Rectal smooth muscle tissue (tissue), 1 donor: ENCODE measurements around the gene PLPPR1.
"Not testable (repeated sequence)": the region's sequence is repeated elsewhere in the genome, so short reads cannot be mapped to it uniquely, and the experiment has no call there.

ENCODE experiments used
- H3K27ac ChIP-seq: one replicate; pipeline ENCODE4 v1.7.0; 2013; ENCODE audit warnings: low read depth, low read length, inconsistent platforms
- H3K27me3 ChIP-seq: one replicate; pipeline ENCODE4 v1.7.0; 2013; ENCODE audit warnings: low read length; ENCODE audit not compliant: control insufficient read depth, insufficient read depth
- H3K36me3 ChIP-seq: one replicate; pipeline ENCODE4 v1.7.0; 2013; ENCODE audit warnings: low read length; ENCODE audit not compliant: control insufficient read depth, insufficient read depth
- H3K4me1 ChIP-seq: one replicate; pipeline ENCODE4 v1.7.0; 2013; ENCODE audit warnings: low read length; ENCODE audit not compliant: control insufficient read depth, insufficient read depth
- H3K4me3 ChIP-seq: one replicate; pipeline ENCODE4 v1.7.0; 2013; ENCODE audit warnings: low read length
- H3K9ac ChIP-seq: one replicate; pipeline ENCODE4 v1.7.0; 2013; ENCODE audit warnings: low read length

Gene PLPPR1

DNA sequence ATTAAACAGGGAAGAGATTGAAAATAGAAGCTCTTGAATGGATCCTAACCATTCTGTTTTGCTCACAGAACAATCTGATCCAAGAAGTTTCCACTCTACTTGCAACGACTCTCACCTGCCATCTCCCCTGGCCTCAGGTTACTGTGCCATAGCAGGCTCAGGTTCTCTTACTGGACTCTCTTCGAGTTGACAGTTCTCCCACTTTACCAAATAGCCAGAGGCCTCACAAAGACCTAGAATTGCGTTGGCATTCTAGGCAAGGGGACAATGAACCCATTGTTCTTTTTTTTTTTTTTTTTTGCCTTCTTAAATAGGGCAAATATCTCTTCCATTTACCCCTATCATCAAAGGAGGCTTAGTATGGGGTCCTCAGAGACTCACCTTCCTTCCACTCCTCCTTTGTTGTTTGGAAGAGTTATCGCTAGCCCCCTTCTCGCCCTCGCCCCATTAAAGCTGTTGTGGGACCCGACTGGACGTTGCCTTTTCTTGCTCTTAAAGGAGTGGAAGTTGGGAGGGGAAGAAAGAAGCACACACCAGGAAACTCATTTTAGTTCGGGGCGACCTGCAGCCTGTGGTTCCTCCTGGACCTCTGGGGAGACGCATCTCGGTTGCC, 688 bp upstream of the PLPPR1 start:
- Histone ChIP-seq H3K4me1 (no peaks in the 10 kb centered on the region), H3K9ac (no peak overlapping the region), H3K36me3 (no peaks in the 10 kb centered on the region), H3K27ac (no peak overlapping the region), H3K27me3 (peaks cover 5% of the 10 kb centered on the region), H3K4me3 (peak overlapping the region; percentile 58)

DNA sequence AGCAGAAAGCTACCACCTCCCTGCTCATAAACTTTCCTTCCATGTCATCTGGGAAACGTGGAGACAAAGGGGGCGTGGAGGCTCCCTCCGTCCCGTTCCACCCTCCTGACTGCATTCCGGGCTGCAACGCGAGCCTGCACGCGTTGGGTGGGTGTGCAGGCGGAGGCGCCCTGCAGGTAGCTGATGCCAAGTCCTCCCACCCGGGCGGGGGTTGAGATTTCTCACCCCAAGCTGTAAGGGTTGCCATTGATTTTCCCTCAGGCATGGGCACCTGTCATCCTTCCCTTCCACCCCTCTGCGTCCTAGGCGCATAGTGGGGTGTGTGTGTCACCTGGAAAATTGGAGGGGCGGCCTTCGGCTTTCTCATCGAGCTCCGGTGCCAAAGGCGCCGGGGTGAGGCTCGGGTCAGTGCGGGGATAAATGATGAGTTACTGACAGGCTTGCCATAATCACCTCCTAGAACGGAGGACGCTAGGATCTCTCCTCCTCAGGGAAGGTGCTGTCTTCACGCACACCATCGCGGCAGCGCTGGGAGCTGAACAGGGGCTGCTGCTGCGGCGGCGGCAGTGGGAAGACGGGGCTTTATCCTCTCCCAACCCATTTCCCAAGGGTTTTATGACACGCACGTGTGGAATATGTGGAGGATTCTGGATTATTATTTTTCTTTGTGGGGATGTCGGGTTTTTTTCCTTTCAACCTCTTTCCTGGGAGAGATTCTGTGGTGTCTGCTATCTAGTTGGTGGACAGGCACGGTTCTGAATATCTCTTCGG, 973 bp downstream of the PLPPR1 start:
- Histone ChIP-seq H3K36me3 (no peaks in the 10 kb centered on the region), H3K9ac (no peak overlapping the region), H3K27me3 (peaks cover 5% of the 10 kb centered on the region), H3K4me3 (peak overlapping the region; percentile 60), H3K4me1 (no peaks in the 10 kb centered on the region), H3K27ac (no peak overlapping the region)

DNA sequence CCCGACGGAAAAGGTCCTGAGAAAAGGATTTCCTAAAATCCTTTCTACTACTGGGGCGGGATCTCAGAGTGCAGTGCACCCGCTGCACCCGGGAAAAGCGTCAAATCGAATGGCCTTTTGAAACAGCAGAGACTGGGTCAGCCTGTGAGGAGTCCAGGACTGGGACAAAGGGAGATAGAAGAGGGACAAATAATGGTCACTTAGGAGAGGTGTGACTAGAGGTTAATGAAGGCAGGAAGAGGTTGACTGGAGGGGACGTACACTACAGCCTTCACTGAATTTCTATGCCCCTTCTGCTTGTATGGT, 1.5 kb downstream of the PLPPR1 start:
- H3K4me1 ChIP-seq = no peaks in the 10 kb centered on the region
- H3K27me3 ChIP-seq = peaks cover 5% of the 10 kb centered on the region
- no peaks in the 10 kb centered on the region for H3K36me3 ChIP-seq
- H3K9ac ChIP-seq = no peak overlapping the region
- H3K4me3 ChIP-seq = no peak overlapping the region
- H3K27ac ChIP-seq = no peak overlapping the region

DNA sequence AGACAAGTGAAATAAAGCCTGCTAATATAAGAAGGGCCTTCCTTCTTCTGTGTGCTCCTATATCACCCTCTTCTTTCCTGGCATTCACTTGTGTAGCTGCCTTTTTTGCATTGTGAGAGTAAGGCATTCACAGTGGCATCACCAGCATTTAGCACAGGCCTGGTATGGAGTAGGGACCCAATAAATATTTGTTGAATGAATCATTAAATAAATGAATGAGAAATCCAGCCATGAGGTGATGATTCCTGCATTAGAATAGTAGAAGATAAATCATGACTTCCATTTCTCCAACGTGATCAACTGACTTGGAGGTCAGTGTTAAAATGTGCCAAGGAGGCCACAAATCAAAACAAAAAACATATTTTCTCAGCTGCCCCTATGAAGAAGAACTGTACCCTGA, 3.9 kb downstream of the PLPPR1 start:
- Histone ChIP-seq H3K36me3 (no peaks in the 10 kb centered on the region), H3K27me3 (peaks cover 5% of the 10 kb centered on the region), H3K9ac (no peak overlapping the region), H3K4me1 (no peaks in the 10 kb centered on the region), H3K4me3 (no peak overlapping the region), H3K27ac (no peak overlapping the region)

DNA sequence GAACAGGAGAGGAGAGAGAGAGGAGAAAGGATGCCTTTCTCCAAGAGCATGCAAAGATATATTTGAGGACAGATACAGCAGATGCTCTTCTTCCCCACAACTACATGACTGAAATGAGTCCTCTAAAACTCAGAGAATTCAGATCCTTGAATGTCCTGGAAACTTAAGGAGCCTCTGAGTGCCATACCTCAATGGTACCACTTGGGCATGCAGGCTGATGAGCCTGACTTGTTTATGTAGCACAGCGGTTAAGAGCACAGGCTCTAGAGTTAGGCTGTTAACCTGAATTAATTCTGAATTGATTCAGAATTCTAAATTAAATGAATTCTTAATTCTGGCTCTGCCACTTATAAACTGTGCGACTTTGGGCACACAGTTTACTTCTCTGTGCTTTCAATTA, 5.7 kb downstream of the PLPPR1 start:
- no peaks in the 10 kb centered on the region for H3K4me1 ChIP-seq

DNA sequence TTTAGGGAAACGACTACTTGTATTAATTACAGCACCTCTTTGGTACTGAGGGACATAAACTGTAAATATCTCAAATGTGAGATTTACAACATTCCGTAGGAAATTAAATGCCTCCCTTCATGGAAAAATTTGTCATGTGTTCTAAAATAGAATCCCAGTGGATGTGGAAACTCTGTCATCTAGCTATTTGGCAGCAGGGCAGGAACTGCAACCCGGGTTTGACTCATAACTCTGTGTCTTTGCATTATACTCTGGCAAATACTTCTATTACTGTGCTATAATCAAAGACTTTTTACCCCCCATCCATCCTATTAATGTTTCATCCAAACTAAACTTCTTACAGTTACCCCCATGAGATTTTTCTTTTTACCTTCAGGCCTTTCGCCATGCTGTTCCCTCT, 6.6 kb downstream of the PLPPR1 start:
- Histone ChIP-seq H3K36me3 (no peaks in the 10 kb centered on the region), H3K4me3 (no peak overlapping the region), H3K9ac (no peak overlapping the region), H3K27me3 (no peaks in the 10 kb centered on the region), H3K4me1 (no peaks in the 10 kb centered on the region), H3K27ac (no peak overlapping the region)

More for the DNA sequence above, 5.7 kb downstream of the PLPPR1 start:
- H3K4me3 ChIP-seq = no peak overlapping the region
- no peaks in the 10 kb centered on the region for H3K27me3 ChIP-seq
- H3K9ac ChIP-seq = no peak overlapping the region
- no peaks in the 10 kb centered on the region for H3K36me3 ChIP-seq
- no peak overlapping the region for H3K27ac ChIP-seq

DNA sequence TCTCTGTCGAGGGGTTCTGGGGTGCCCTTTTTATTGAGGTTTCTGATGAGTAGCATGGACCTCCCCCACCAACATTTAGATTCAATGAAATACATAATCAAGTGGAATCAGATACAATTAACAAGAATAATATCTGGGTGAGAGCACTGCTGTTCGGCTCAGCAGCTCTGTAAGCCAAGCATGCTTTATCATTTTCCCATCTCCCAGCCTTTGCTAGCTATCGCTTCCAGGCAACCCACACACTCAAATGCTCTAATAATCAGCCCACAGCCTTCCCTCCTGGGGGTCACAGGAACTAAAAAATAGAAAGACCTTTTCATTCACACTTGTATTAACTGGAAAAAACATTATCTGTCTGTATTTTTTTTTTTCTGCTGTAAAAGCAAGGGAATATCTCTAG, 8.9 kb downstream of the PLPPR1 start:
- Histone ChIP-seq H3K9ac (no peak overlapping the region), H3K4me3 (no peak overlapping the region)

DNA sequence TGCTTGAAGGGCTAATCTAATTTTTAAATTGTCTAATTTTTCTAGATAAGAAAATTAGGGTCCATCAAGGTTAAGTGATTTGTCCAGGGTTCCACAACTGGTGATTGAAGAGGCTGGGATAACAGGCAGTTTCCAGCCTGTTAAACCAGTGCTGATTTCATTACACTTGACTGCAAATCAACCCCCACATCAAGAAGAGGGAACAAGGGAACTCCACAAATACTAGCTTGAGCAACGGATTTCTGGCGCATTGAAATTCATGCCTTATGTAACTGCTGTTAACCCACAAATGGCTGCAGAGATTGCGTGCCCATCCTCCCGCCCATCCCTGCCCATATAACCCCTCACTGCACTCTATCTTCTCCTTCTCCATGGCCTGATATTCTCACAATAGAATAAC, 10.0 kb downstream of the PLPPR1 start:
- no peak overlapping the region for H3K9ac ChIP-seq
- H3K36me3 ChIP-seq = no peaks in the 10 kb centered on the region
- no peaks in the 10 kb centered on the region for H3K27me3 ChIP-seq
- no peak overlapping the region for H3K27ac ChIP-seq
- H3K4me1 ChIP-seq = no peaks in the 10 kb centered on the region
- H3K4me3 ChIP-seq = no peak overlapping the region

More for the DNA sequence above, 8.9 kb downstream of the PLPPR1 start:
- Histone ChIP-seq H3K36me3 (no peaks in the 10 kb centered on the region), H3K4me1 (no peaks in the 10 kb centered on the region), H3K27me3 (no peaks in the 10 kb centered on the region), H3K27ac (no peak overlapping the region)

DNA sequence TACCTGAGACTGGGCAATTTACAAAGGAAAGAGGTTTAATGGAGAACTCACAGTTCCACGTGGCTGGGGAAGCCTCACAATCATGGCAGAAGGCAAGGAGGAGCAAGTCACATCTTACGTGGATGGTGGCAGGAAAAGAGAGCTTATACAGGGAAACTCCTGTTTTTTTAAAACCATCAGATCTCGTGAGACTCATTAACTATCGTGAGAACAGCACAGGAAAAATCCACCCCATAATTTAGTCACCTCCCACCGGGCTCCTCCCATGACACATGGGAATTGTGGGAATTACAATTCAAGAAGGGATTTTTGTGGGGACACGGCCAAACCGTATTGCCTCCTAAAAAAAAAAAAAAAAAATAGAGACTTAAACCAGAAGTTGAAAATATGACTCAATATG, 11.1 kb downstream of the PLPPR1 start:
- H3K9ac ChIP-seq, H3K4me3 ChIP-seq, H3K27ac ChIP-seq, H3K27me3 ChIP-seq, H3K36me3 ChIP-seq, H3K4me1 ChIP-seq: not testable (repeated sequence)

DNA sequence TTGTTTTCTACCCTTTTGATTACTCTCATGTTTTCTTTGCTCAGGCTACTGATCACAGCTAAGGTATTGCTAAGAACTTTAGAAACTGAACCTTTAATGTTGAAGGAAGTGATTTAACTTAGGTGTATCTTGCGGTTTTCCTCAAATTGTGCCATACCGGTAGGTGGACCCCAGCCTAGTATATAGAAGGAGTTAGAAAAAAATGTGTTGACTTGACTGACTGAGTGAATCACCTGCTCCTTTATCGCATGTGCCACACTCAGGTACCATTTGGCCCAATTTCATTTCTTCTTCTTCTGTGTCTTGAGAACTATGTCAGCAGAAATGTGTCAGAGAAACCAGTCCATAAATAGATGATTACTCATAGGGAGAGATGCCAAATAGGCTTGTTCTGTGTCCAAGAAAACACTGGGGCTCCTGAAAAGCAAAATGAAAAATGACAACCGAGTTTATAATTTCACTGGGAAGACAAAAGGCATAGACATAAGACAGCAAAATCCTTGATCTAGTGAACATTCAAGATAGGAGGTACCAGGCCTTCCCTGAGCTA, 19.4 kb downstream of the PLPPR1 start:
- Histone ChIP-seq H3K9ac (no peak overlapping the region), H3K36me3 (no peaks in the 10 kb centered on the region), H3K4me3 (no peak overlapping the region)

DNA sequence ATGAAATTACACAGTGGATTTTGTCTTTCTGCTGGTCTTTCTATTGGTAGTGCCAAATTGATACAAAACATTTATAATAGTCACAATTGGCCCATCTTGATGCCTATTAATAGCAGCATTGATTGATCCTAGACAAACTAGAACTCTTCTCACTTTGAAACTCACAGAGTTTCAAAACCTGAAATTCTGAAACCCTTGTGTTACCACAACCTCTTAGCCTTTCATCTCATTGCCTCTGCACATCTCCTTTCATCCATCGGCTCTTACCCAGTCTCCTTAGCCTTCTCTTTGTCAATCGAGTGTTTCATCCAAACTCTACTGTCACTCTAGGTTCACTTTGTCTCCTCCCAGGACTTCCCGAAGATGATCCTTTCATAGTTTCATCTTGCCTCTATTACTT, 22.1 kb downstream of the PLPPR1 start:
- Histone ChIP-seq H3K27ac (no peak overlapping the region), H3K36me3 (no peaks in the 10 kb centered on the region), H3K9ac (no peak overlapping the region), H3K27me3 (no peaks in the 10 kb centered on the region), H3K4me3 (no peak overlapping the region), H3K4me1 (no peaks in the 10 kb centered on the region)

More for the DNA sequence above, 19.4 kb downstream of the PLPPR1 start:
- Histone ChIP-seq H3K27me3 (no peaks in the 10 kb centered on the region), H3K27ac (no peak overlapping the region), H3K4me1 (no peaks in the 10 kb centered on the region)

DNA sequence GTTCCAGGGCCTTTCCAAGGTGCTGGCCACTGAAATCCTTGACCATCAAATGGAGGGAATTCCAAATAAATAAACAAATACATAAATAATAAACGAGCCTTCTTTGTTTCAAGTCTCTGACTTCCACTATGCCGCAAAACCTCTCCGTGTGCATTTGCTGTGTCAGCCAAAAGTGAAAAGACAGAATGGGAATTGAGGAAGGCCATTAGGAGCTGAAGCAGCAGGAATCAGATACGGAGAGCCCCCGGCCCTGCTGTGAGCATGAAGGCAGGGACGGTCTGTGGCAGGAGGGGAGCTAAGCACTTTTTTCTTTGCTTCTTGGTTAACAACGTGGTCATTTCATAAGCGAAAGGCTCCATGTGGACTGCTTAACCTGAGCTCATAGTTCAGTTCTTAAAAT, 26.1 kb downstream of the PLPPR1 start:
- no peaks in the 10 kb centered on the region for H3K27me3 ChIP-seq
- H3K36me3 ChIP-seq = no peaks in the 10 kb centered on the region
- no peaks in the 10 kb centered on the region for H3K4me1 ChIP-seq
- H3K4me3 ChIP-seq = no peak overlapping the region
- no peak overlapping the region for H3K9ac ChIP-seq
- H3K27ac ChIP-seq = no peak overlapping the region

DNA sequence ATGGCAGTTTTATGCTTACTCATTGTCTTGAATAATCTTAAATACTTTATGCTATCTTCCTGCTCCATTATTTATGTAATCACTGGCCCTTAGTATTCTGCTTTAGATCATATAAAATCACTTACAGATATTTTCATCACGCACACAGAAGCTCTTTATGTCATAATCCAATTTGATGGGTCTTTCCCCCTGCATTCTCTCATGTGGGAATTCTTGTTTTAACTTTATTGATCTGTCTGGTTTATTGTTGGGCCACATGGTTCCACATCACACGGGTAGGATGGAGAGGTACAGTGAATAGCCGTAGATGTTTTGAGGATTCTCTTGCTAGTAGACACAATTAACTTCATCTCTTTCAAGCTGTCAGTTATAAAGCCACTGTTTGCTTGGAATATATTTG, 27.0 kb downstream of the PLPPR1 start:
- no peaks in the 10 kb centered on the region for H3K4me1 ChIP-seq
- no peaks in the 10 kb centered on the region for H3K36me3 ChIP-seq
- no peak overlapping the region for H3K4me3 ChIP-seq
- no peaks in the 10 kb centered on the region for H3K27me3 ChIP-seq
- H3K27ac ChIP-seq = no peak overlapping the region
- no peak overlapping the region for H3K9ac ChIP-seq
